Measurements from ENCODE around the gene PRAMEF17.
"Not testable (repeated sequence)": the region's sequence is repeated elsewhere in the genome, so short reads cannot be mapped to it uniquely, and the experiment has no call there.

Gene PRAMEF17, protein sequence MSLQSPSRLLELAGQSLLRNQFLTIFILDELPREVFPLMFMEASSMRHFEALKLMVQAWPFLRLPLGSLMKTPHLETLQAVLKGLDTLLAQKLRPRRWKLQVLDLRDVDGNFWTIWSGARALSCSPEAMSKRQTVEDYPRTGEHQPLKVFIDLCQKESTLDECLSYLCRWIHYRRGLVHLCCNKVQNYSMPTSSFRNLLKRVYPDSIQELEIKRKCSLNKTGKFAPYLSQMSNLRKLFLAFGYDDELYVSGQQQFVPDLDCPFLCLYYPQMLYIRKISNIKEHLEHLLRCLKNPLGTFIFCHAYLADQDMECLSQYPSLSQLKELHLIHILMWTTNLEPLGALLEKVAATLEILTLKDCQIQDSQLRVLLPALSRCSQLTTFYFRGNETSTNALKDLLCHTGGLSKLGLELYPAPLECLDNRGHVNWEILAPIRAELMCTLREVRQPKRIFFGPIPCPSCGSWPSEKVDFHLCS

DNA sequence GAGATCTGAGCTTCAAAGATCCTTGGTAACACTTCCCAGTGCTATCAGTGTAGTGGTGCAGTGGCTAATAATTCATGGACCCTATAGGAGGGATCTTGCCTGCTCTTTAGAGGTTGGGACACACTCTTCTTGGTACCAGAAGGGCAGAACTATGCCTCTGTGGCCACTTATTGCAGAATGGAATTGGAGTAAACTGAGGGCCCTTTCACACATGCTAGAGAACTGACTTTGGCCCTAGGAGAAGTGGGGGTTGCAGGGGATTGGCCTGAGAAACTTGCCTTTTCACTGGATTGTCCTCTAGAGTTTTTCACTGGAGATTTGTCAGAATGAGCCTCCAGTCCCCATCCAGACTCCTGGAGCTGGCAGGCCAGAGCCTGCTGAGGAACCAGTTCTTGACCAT lies at the start of gene PRAMEF17:
Gene PRAMEF17 (plus strand): TSS at position 301 of the 400 bp plus-strand sequence. CDS start 26 bp downstream, at position 327.
- not testable (repeated sequence) for DNase-seq (ENCODE audit: low read depth in 2 of 2, low spot score in 1 of 2)

DNA sequence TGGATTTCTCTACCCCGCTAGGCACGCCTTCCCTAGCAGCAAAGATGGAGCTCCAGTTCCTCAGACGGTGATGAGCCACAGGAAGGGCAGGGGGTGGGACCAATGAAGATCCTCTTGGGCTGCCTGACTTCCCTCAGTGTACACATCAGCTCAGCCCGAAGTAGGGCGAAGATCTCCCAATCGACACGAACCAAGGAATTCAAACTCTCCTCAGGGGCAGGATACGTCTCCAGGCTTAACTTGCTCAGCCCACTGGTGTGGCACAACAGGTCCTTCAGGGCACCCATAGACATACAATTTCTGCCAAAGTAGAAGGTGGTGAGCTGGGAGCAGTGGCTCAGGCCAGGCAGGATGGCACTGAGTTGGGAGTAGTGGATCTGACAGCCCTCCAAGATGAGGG lies 46.9 kb upstream of the PRAMEF17 start:
- DNase-seq (ENCODE audit: low read depth in 2 of 2, low spot score in 1 of 2): not testable (repeated sequence)

DNA sequence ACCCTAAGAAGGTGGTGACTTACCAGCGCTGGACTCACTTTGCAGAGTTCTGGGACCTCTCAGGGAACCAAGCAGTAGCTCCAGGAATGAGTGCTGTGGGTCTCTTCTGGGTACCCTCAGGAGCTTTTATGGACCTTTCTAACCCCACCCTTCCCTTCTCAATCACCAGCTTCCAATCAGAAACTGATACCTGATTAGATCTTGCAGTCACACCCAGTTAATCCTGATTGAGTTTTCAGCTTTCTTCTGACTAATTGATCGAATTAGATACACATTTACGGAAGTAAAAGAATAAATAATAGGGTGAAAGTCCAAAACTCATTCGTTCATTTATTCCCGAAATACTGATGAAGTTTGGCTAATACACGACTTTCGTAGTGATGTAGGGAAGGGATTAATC lies 42.4 kb upstream of the PRAMEF17 start, which contains the start of gene PRAMEF14:
Gene PRAMEF14 (minus strand): TSS at position 101 of the 400 bp plus-strand sequence. CDS start 1,820 bp downstream, outside the sequence.
- not testable (repeated sequence) for DNase-seq (ENCODE audit: low read depth in 2 of 2, low spot score in 1 of 2)

DNA sequence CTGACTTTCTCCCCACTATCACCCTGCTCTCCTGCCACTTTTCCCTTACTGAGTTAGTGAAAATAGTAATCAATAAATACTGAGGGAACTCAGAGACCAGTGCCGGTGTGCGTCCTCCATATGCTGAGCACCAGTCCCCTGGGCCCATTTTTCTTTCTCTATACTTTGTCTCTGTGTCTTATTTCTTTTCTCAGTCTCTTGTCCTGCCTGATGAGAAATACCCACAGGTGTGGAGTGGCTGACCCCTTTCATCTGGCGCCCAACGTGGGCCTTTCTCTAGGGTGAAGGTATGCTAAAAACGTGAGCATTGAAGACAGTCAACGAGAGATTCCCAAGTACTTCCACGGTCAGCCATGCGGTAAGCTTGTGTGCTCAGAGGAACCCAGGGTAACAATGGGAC lies 36.0 kb upstream of the PRAMEF17 start:
- not testable (repeated sequence) for DNase-seq (ENCODE audit: low read depth in 2 of 2, low spot score in 1 of 2)

DNA sequence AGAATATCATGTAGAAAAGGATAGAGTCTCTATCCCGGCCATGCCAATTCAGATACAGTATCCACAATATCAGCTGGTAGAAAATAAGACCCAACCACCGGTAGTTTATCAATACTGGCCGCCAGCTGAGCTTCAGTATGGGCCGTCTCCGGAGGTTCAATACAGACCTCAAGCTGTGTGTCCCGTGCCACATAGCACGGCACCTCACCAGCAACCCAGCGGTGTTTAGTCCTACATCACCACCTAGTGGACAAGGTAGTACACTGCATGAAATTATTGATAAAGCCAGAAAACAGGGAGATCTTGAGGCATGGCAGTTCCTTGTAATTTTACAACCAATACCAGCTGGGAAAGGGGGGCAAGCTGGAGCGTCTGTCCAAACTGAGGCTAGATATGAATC lies 35.0 kb upstream of the PRAMEF17 start:
- not testable (repeated sequence) for DNase-seq (ENCODE audit: low read depth in 2 of 2, low spot score in 1 of 2)

DNA sequence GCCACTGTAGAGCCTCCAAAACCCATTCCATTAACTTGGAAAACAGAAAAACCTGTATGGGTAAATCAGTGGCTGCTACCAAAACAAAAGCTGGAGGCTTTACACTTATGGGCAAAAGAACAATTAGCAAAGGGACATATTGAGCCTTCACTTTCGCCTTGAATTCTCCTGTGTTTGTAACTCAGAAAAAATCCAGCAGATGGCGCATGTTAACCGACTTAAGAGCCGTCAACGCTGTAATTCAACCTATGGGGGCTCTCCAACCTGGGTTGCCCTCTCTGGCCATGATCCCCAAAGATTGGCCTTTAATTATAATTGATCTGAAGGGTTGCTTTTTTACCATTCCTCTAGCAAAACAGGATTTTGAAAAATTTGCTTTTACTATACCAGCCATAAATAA lies 32.7 kb upstream of the PRAMEF17 start:
- not testable (repeated sequence) for DNase-seq (ENCODE audit: low read depth in 2 of 2, low spot score in 1 of 2)

DNA sequence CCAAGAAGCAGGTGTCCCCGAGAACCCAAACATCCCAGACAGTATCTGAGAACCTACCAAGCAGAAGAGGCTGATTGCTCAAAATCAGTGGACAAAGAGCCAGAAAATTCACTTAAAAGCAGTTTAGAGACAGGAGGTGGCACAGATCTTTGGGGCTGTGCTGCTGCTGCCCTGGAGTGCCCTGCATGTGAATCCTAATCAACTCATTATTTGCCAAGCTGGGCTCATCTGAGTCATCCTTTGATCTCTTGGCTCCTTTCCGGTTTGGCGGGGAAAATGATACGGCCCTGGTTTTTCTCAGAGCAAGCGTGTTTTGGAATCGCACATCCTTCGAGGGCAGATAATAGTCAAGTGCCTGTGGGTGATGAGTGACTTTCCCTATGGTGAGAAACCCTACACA lies 27.1 kb upstream of the PRAMEF17 start:
- DNase-seq (ENCODE audit: low read depth in 2 of 2, low spot score in 1 of 2): not testable (repeated sequence)

DNA sequence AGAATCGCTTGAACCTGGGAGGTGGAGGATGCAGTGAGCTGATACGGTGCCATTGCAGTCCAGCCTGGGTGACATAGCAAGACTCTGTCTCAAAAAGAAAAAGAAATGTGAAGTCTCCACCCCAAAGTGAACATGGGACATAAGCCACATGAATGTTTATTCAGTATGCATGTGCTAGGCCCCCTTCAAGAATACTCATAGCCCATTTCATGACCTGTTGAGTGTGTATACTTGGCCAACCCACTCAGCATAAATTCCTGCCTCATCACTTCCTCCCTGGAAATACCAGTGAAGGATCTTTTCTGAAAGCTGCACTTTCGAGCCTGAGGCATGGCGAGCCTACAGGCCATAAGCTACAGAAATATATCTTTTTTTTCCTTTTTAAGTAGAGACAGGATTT lies 24.5 kb upstream of the PRAMEF17 start:
- DNase-seq (ENCODE audit: low read depth in 2 of 2, low spot score in 1 of 2): not testable (repeated sequence)

DNA sequence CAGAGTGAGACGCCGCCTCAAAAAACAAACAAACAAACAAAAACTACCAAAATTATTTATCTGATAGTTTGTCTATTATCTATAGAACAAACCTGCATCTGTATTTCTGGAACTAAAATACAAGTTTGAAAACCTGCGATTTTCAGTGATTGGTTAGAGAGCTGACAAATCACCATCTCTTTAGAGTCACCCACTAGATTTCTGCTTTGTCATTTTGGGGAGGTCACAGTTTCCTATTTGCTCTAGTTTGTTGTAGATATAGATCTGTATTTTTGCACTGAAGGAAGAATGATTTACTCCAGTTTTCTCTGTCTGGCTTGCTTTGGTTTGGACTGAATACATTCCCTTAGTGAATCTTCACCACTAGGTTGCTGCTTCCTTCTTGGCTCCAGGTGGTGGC lies 22.9 kb upstream of the PRAMEF17 start:
- not testable (repeated sequence) for DNase-seq (ENCODE audit: low read depth in 2 of 2, low spot score in 1 of 2)

DNA sequence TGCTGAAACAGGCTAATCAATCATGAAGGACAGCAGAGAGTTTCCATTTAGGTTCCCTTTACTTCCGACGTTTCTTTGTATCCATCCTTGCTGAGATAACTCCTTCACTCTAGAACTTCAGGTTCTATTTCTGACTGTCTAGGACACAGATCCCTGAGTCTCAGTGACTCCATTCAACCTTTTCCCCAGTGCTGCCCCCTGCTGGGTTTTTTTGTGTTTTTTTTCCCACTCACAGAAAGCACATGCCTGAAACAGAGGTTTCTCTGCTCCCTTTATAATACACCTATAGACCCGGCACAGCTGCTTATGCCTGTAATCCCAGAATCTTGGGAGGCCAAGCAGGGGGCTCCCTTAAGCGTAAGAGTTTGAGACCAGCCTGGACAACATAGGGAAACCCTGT lies 20.9 kb upstream of the PRAMEF17 start:
- not testable (repeated sequence) for DNase-seq (ENCODE audit: low read depth in 2 of 2, low spot score in 1 of 2)

DNA sequence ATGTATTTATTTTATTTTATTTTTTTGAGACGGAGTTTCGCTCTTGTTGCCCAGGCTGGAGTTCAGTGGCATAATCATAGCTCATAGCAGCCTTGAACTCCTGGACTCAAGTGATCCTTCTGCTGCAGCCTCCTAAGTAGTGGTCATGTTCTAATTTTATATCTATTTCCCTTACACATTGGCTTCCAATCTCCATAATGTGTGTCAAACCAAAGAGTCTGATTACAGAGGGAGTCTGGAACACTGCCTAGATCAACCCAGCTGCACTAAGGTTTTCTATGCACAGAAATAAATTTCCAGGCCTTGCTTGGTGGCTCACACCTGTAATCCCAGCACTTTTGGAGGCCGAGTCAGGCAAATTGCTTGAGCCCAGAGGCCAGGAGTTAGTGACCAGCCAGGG lies 10.4 kb upstream of the PRAMEF17 start:
- not testable (repeated sequence) for DNase-seq (ENCODE audit: low read depth in 2 of 2, low spot score in 1 of 2)

DNA sequence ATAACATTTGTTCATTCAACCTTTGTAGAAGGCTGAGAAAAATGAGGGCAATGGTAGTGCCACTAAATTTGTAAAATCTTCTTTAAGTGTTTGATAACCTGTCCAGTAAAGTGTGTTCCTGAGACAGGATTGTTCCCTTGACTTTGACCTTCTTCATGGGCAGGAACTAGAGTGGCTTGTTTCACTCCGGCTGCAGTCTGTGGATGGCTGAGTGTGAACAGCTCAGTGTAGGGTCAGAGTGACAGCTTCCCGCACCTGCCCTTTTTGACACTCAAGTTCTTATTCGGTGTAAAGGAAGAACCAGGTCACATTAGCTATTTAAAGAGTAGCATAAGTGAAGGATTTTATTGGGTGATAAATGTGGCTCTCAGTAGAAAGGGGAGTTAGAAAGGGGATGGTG lies 9.1 kb upstream of the PRAMEF17 start:
- DNase-seq (ENCODE audit: low read depth in 2 of 2, low spot score in 1 of 2): not testable (repeated sequence)

DNA sequence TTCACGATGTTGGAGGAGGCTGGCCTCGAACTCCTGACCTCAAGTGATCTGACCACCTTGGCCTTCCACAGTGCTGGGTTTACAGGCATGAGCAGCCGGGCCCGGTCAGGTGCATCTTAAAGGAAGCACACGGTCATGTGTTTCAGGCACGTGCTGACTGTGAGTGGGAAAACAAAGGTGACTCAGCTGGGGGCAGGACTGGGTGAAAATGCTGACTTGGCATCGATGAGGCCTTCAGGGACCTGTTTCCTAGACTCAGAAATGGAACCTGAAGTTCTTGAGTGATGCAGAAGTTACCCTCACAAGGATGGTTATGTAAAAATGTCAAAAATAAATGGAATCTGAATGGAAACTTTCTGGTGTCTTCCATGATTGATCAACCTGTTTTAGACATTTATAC lies 3.6 kb downstream of the PRAMEF17 start:
- DNase-seq (ENCODE audit: low read depth in 2 of 2, low spot score in 1 of 2): not testable (repeated sequence)

DNA sequence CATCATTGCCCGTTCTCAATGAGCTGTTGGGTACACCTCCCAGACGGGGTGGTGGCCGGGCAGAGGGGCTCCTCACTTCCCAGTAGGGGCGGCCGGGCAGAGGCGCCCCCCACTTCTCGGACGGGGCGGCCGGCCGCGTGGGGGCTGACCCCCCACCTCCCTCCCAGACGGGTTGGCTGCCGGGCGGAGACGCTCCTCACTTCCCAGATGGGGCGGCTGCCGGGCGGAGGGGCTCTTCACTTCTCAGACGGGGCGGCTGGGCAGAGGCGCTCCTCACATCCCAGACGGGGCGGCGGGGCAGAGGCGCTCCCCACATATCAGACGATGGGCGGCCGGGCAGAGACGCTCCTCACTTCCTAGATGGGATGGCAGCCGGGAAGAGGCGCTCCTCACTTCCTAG lies 5.3 kb downstream of the PRAMEF17 start:
- DNase-seq (ENCODE audit: low read depth in 2 of 2, low spot score in 1 of 2): not testable (repeated sequence)

DNA sequence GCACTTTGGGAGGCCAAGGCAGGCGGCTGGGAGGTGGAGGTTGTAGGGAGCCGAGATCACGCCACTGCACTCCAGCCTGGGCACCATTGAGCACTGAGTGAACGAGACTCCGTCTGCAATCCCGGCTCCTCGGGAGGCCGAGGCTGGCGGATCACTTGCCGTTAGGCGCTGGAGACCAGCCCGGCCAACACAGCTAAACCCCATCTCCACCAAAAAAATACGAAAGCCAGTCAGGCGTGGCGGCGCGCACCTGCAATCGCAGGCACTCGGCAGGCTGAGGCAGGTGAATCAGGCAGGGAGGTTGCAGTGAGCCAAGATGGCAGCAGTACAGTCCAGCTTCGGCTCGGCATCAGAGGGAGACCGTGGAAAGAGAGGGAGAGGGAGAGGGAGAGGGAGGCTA lies 5.9 kb downstream of the PRAMEF17 start:
- DNase-seq (ENCODE audit: low read depth in 2 of 2, low spot score in 1 of 2): not testable (repeated sequence)

DNA sequence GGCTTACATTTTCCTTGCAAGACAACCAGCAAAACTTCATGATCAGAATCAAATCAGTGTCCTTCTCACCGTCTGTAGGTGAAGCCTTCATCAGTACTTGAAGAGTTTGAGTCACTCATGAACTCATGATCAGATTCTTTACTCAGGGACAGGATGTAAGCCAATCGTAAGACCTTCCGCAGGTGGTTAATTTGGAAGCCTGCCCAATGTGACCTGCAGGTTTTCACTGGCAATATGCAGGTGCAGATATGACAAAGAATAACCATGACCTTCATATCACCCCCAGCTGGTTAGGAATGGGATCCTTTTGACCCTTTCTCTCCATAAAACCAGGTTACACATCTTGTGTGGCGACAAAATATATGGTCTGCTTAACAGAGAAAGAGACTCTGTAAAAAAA lies 18.4 kb downstream of the PRAMEF17 start:
- DNase-seq (ENCODE audit: low read depth in 2 of 2, low spot score in 1 of 2): no peak

DNA sequence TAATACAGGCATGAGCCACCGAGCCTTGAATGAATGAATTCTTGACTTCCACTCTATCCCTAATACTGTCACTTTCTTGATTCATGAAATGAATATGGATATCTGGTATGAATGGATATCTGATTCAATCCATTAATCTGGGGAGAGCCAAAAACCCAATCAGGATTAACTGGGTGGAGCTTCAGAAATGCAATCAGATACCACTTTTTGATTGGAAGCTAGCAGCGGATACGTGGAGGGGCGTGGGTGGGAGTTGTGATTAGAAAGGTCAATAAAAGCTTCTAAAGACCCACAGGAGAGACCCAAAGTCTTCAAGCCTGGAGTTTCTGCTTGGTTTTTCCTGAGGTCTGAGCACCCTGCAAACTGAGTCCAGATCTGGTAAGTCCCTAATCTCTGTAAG lies 20.7 kb downstream of the PRAMEF17 start, which contains the start of gene PRAMEF20:
Gene PRAMEF20 (plus strand): TSS at position 301 of the 400 bp plus-strand sequence. CDS start 5,905 bp downstream, outside the sequence.
- not testable (repeated sequence) for DNase-seq (ENCODE audit: low read depth in 2 of 2, low spot score in 1 of 2)

DNA sequence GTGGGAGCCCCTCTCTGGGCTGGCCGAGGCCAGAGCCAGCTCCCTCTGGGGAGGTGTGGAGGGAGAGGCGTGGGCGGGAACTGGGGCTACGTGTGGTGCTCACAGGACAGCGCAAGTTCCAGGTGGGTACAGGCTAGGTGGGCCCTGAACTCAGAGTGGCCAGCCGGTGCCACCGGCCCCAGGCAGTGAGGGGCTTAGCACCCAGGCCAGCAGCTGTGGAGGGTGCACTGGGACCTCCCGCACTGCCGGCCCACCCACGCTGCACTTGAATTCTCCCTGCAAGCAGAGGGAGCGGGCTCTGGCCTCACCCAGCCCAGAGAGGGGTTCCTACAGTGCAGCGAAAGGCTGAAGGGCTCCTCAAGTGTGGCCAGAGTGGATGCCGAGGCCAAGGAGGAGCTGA lies 41.1 kb downstream of the PRAMEF17 start:
- DNase-seq (ENCODE audit: low read depth in 2 of 2, low spot score in 1 of 2): no peak

DNA sequence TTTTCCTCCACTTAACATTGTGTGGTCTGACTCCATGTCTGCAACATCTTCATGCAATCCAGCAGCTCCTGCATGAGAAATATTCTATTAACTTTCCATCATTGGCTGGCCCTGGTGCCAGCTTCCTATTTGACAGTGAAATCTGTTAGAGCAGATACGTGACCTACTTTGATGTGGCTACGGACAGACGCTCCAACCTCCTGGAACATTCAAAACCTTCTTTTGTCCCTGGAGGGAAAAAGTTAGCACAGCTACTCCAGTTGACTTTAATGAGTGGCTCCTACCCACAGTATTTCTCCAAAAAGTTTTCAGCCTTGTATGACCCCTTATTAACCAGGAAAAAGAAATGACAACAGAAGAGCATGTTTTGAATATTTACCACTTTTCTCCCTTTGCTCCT lies 42.8 kb downstream of the PRAMEF17 start:
- no peak for DNase-seq (ENCODE audit: low read depth in 2 of 2, low spot score in 1 of 2)

DNA sequence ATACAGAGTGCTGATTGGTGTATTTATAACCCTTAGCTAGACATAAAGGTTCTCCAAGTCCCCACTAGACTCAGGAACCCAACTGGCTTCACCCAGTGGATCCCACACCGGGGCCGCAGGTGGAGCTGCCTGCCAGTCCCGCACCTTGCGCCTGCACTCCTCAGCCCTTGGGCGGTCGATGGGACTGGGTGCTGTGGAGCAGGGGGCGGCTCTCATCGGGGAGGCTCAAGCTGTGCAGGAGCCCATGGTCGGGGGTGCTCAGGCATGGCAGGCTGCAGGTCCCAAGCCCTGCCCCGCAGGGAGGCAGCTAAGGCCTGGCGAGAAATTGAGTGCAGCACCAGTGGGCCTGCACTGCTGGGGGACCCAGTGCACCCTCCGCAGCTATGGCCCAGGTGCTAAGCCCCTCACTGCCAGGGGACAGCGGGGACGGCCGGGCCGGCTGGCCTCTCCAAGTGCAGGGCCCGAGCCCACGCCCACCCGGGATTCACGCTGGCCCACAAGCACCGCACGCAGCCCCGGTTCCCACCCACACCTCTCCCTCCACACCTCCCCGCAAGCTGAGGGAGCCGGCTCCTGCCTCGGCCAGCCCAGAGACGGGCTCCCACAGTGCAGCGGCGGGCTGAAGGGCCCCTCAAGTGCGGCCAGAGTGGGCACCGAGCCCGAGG lies 44.4 kb downstream of the PRAMEF17 start:
- not testable (repeated sequence) for DNase-seq (ENCODE audit: low read depth in 2 of 2, low spot score in 1 of 2)

DNA sequence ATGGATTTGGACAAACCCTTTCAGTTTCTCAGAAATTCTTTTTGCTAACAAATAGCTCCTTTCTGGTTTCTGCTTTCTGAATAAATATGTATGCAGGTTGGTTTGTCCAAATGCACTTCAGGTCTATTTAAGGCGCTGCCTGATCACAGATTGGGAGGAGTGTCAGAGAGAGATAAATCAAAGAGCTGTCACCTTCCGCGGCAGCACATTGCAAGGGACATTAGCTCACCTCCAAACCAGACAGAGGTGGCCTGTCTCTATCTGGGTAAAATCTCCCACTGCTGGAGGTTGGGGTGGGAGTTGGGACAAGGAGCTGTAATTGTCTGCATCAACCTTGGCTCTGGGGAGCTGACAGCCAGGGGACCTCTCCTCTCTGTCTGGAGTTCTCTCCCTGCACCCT lies 46.0 kb downstream of the PRAMEF17 start:
- no peak for DNase-seq (ENCODE audit: low read depth in 2 of 2, low spot score in 1 of 2)

All from stimulated activated CD8-positive, alpha-beta memory T cell treated with anti-CD3 and anti-CD28 coated beads, Interleukin-4, amount 100 ng/mL, for 4 hours (primary cell).